GM19467 (cell line): ENCODE data around the gene ADH1B.
"Not testable (repeated sequence)": the region's sequence is repeated elsewhere in the genome, so short reads cannot be mapped to it uniquely, and the experiment has no call there.

Source experiments
- ATAC-seq: cut with Tn5 transposase; IDR thresholded peaks from one replicate; pipeline ENCODE4 v1.9.1; 2021; ENCODE audit warnings: mild to moderate bottlenecking, moderate library complexity; ENCODE audit not compliant: unreplicated experiment

ADH1B gene

DNA sequence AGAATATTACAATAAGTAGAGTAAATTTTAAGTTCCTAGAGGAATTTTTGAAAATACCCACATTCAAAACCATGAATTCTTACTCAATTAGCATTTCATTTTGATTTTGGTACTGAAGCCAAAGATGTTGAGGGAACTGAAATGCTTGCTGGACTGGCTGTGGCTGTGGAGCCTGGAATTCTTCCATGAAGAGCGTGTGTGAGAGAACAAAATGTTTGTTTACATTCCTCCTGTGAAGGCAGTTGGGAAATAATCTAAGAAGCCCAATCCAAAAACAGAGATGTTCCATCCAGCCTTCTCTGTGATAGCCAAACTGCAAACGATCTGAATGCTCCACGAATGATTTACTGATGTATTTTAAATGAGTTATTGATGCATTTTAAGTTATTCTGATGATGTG, 3.8 kb upstream of the ADH1B start:
- ATAC-seq: no peak

DNA sequence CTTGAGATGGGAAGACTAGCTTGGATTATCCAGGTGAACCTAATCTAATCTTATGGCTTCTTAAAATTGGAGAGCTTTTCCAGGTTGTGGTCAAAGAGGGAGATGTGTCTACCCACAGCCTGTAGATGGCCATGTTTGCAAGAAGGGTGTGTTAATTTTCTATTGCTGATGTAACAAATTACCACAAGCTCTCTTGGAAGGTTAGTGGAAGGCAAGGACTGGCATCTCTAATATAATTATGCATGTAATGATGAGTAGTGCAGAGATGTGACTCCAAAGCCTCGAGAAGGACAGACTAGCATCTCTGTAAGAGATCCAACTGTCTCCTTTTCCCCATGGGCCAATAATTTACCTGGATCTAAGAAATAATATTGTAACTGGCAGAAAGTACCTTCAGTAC, 3.2 kb upstream of the ADH1B start:
- no peak for ATAC-seq

DNA sequence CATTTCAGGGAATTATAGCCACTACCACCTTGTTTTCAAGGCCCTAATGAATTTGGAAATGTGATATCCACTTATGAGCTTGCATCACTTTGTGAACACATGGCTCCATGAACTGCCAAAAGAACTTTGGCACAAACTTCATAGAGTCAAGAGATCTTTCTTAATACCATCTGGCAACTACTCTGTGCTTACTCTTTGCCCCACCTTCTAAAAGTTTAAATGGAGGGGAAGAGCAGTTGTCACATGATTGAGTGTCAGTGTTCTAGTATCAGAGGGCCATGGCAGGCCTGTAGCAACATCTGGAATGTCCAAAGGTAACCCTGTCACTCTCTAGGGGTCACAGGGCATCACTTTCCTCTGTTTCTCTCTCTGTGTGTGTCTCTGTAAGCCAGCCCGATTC, 2.6 kb upstream of the ADH1B start:
- no peak for ATAC-seq

DNA sequence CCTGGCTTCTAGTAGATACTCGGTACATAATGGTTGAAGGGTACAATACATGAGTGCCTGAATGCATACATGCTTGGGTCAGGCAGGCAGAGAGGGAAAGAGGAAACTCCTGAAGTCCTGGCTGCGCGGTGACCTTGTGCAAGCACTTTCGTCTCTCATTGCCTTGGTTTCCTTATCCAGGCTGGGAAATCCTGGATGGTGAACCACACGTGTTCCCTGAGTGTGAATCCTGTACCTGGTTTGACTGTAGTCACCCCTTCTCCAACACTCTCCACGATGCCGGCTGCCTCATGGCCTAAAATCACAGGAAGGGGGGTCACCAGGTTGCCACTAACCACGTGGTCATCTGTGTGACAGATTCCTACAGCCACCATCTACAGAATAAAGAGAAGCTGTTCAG, 3.4 kb downstream of the ADH1B start:
- ATAC-seq: not testable (repeated sequence)

DNA sequence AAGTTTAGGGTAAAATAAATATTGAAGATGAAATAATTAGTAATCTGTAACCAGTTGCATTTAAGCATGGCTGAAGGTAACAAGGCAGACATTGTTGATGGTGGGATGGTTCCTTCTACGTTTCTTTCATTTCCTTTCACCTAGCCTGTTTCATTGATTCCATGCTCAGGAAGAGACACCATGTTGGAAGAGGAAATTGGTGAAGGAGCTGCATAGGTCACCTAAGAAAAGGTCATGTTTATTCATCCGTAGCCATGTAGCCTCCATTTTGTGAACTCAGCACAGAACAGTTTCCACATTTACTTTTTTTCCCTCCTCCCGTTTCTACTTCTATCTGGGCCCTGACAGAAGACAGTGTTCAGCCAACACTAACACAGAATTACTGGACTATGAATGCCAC, 3.8 kb downstream of the ADH1B start:
- ATAC-seq: no peak

DNA sequence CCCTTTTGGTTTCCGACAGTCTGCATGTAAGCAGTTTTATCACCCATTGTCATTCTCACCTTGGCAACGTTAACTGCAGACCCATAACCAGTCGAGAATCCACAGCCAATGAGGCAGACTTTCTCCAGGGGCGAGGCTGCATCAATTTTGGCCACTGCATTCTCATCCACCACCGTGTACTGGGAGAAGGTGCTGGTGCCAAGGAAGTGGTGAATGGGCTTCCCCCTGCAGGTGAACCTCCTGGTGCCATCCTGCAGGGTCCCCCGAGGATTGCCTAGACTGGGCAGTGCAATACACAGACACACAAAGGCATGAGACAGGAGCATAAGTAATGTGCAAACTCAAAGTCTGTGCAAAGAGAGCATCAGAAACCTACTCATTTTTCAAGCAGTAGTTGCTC, 5.4 kb downstream of the ADH1B start:
- no peak for ATAC-seq

DNA sequence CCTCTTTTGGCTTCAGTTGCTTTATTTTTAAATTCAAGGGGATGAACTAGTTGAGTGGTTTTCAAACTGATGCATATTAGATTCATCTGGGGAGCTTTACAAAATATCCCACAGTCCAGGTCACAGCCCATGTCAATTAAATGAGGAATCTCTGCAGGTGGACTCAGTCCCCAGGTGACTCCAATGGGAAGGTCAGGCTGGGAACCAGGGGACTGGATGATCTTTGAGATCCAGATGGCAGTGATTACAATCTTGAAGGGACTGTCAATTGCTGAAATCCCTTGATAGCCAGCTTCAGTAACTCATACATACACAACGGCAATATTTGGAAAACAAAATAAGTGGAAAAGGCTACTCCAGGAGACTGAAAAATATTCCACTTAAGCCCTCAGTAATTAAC, 7.0 kb downstream of the ADH1B start:
- ATAC-seq: no peak

DNA sequence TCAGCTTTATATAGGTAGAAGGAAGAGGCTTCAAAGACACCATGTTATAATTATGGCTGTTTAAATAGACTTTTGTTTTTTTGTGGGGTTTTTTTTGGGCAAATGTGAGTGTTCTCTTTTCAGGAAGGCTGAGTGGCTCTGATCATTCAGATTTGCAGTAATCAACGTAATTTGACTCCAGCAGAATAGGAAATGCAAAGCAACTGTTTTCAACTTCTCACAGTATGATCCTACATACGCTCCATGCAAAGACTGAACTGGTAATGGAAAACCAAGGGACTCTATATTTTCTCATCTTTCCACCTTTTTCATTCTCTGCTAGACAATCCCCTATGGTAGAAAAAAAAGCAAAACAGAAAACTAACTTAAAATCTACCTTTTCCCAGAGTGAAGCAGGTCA, 10.8 kb downstream of the ADH1B start:
- ATAC-seq: no peak

DNA sequence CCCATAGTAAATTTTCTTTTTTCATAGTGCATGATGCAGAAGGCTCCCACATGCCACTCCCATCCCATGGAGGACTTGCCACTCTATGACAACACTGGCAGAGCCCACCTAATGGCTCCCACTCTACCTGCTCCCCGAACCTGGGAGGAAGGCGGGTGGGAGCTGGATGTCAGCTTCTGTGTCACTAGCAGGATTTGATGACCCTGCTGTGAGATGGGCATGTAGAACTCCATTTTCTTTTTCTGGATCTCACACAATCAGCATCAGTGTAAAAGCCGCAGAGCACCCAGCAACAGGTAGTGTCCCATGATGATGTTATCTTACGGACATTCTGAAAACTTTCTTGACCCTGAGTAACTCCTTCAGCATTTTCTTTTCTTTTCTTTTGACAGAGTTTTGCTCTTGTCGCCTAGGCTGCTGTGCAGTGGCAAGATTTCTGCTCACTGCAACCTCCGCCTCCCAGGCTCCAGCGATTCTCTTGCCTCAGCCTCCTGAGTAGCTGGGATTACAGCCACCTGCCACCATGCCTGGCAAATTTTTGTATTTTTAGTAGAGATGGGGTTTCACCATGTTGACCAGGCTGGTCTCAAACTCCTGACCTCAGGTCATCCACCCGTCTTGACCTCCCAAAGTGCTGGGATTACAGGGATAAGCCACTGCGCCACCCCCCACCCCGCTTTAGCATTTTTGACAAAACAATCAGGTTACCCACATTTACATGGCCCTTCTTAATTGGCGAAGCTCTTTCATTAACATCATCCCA, 15.4 kb downstream of the ADH1B start:
- no peak for ATAC-seq

DNA sequence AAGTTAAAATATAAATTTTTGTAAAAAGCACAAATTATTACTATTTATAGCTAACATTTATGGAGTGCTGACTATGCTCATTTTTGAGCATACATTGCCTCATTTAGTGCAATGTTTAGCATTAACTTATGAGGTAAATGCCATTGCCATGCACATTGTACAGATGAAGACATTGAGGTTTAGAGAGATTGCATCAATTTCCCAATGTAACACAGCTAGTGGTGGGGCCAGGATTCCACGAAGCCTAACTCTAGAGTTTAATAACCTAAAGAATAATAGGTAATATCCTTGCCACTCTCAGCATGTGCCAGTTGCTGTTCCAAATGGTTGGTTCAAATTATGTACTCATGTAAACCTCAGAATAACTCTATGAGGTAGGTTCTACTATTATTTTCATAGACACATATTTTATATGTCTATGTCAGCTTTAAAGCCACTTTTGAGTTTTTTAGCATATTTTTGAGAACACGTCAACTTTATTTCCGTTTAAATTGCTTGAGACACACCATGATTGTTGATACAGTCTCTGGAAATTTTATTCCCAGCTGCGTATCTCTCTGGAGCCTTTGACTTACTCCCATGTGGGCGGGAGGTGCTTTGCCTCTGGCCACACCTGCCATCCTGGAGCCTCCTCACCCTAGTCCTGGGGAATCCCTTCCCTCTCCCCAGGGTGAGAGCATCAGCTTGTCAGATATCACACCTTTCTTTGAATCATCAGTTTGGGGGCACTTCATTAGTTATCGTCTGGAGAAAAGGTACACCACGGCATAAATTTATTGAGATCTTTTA, 19.6 kb downstream of the ADH1B start:
- ATAC-seq: no peak

DNA sequence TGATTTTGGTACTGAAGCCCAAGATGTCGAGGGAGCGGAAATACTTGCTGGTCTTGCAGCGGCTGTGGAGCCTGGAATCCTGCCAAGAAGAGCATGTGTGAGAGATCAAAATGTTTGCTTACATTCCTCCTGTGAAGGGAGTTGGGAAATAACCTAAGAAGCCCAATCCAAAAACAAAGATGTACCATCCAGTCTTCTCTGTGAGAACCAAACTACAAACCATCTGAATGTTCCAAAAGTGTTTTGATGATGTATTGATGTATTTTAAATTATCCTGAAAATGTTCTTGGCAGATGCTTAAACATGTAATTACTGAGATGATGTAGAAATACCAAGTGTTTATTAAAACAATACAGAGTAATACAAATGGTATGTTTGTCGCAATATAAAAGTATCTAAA, 20.3 kb downstream of the ADH1B start:
- no peak for ATAC-seq

DNA sequence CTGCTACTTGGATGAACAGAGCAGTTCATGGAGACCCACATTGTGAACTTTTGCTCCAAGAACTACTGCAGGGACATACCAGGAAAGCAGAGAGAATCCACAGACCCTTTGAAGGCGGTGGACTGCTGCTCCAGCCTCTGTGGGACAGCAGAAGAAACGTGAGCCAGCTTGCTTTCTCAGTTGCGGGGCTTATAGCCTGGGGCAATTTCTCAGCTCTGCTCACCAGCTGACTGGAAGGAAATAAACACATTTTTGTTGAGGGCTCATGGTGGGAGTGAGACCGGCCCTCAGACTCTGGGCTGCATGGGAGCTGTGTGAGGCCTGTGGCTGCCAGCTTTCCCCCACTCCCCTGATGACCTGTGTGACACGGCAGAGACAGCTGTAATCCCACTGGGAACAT, 27.8 kb downstream of the ADH1B start:
- ATAC-seq: no peak

DNA sequence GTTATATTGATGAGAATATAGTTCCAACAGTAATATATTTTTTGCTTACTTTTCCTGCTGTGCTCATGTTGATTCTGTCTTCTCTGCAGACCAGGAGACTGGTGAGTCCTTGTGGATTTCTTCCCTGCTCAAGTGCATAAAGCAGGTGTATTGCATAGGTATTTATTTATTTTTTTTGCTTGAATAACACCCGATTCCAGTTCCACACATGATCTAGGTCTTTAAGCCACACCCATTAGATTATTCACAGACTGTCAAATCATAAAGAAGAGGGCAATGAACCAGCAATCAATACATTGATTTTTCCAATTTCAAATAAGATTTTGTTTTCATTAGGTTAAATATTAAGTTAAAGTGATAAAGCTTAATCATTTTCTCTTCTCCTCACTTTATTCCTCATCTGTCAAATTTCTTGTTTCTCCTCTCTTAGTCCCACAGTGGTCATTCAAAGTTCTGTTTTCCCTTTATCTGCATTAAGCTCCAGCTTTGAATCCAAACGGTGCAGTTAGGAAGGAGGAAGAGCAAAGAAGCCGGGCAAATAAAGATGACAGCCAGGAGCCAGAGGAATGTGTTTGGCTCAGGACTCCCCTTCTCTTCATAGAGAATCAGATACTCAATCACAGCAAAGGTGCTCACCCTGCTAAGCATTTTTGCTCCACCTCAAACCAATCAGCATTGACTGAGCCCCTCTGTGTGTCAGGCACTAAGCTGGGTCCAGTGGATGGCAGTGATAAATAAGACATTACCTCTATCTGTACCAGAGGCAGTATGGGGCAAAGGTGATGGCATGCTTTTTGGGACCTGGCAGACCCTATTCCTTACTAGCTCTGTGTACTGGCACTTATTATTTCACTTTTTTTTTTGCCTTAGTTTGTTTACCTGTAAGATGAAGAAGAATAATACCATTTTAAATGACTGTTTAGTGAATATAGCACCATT, 30.1 kb downstream of the ADH1B start, which contains the start of gene ADH1A:
Gene ADH1A (minus strand): TSS at position 138 of the 939 bp plus-strand sequence. CDS start 71 bp downstream, at position 67.
- no peak for ATAC-seq

DNA sequence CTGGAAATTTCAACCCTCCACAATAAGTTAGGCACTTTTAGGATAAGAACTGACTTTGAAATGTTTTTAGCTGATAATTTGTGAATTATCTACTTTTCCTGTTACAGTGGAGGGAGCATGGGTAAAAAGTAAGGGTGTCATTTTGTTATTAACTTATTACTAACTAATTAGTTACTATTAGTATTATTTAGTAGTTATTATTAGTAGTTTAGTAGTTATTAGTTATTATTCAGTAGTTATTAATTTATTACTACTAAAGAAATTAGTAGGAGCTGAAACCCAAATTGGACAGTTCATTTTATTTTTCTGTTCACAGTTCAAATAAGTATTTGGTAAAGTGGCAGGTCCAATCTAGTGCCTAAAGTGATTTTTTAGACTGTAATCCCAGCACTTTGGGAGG, 35.8 kb downstream of the ADH1B start:
- ATAC-seq: no peak

DNA sequence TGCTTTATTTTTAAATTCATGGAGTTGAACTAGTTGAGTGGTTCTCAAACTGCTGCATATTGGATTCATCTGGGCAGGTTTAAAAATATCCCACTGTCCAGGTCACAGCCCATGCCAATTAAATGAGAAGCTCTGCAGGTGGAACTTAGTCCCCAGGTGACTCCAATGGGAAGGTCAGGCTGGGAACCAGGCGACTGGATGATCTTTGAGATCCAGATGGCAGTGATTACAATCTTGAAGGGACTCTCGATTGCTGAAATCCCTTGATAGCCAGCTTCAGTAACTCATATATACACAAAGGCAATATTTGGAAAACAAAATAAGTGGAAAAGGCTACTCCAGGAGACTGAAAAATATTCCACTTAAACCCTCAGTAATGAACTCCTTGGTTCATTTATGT, 38.5 kb downstream of the ADH1B start:
- no peak for ATAC-seq

DNA sequence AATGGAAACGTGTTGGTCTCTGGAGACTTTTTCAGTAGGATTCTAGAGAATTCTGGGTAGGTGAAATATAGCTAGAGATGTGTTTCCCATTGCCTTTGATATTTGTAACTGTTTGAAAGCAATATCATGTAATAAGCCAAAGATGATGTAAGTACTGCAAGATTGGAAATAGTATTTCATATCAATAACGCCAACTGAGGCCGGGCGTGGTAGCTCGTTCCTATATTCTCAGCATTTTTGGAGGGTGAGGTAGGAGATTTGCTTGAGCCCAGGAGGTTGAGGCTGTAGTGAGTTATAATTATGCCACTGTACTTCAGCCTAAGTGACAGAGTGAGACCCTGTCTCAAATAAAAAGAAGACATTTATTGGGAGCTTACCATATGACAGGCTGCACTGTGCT, 39.9 kb downstream of the ADH1B start:
- ATAC-seq: no peak

DNA sequence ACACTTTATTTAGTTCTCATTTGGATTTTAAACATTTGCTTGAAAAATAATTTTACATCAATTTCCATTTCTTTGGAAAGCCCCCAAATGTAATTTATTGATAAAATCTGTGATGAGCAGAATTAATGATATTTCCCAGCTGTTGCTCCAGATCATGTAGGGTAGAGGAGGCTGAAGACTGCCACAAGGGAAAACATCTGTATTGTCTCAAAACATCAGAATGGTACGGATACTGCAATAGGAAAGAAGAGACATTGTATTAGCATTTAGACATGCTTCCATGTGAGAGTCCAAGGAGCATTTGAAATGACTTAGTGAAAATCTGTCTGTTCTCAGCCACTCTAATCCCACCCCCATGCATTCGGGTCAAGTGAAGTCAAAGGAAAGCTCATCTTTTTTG, 44.8 kb downstream of the ADH1B start:
- no peak for ATAC-seq

DNA sequence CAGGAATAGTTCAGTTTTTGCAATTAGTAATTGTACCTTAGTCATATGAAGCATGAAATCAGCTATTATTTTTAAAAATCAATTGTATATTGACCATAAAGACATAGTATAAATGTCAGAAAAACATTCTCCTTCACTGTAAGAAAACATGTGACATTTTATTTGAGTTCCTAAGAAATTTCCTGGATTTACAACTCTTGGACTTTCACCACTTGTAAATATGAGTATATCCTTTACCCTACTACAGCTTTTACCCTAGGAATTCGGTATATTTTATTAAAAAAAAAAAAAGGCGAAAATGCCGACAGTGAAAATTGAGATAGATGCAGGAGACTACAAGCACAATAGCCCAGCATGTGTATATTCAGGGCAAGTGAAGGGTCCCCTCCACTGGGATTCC, 45.3 kb downstream of the ADH1B start:
- ATAC-seq: no peak

DNA sequence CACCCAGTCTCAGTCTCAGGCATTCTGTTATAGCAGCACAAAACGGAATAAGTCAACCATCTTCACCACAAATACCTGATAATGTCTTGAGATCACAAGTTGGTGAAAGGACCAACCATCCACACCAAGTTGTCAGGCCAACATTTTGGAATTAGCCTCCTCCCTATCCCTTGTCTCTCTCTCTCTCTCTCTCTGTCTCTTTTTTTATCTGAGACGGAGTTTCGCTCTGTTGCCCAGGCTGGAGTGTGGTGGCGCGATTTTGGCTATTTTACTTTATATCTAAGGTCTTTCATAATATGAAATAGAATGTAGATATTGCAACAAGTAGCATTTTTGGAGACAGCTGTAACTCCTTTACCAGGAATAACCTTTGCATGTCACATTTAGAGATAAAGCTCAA, 46.2 kb downstream of the ADH1B start:
- no peak for ATAC-seq

DNA sequence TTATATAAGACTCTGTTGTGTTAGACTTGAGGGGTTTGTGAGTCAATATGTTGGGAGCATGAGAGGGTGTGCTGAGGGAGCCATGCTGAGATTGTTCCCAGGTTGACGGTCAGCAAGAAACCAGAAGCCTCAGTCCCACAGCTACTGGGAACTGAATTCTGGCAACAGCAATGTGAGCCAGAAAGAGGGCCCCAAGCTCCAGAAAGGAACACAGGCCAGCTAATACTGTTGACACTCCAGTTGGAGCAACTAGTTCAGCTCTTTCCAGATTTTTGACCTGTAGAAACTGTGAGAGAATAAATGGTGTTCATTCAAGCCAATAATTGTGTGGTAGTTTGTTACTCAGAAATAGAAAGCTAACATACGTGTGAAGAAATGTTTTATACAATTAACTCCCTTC, 47.5 kb downstream of the ADH1B start:
- ATAC-seq: no peak

DNA sequence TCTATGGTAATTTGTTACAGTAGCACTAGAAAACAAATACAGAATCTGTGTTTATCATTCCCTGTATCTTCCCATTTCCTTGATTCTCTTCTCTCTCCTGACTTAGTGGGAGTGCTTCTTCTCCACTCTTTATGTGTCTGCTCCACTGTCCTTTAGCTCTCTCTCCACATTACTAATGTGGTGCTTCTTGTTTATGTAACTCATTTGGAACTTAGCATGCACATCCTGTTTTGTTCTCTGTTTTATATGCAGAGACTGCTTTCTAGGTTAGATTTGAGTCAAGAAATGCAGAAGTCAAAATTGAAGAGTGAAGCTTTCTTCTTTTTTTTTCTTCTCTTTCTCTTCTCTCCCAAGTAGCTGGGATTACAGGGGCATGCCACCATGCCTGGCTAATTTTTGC, 56.3 kb downstream of the ADH1B start:
- no peak for ATAC-seq
